HG03139 (cell line): ENCODE data around the gene VAMP3.

ENCODE experiments used
- ATAC-seq: cut with Tn5 transposase; IDR thresholded peaks from one replicate; pipeline ENCODE4 v1.9.1; 2021; ENCODE audit not compliant: unreplicated experiment

VAMP3 gene, protein sequence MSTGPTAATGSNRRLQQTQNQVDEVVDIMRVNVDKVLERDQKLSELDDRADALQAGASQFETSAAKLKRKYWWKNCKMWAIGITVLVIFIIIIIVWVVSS

DNA sequence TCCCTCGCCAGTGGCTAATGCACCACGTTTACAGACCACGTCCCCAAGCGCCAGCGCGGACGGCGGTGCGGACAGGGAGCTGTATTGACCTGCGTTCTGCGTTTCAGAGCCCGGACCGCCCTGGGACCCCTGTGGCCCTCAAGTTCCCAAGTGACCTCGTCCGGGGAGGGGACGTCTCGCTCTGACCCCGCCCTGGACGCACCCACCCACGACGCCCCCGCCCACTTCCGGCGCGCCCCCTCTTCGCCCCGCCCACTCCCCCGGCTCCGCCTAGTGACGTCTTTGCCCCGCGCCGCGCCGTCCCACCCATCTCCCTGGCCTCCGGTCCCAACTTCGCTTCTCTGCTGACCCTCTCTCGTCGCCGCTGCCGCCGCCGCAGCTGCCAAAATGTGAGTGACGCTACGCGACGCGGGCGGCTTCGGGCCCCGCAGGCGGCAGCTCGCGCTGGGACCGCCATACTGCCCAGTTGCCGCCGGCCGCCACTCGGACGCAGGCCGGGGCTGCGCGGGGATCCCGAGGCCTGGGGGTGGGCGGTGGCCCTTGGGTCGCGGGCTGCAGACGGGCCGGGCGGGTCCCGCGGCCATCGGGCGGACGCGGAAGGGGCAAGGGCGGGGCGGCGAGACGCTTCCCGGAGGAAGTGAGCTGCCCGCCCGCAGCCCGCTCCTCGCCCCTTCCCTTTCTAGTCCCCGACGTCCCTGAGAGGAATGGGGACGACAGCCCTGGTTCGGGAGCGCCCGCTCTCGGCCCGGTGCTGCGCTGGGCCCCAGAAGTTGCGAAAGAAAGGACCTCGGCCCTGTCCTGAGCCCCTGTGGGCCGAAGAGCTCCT lies at the start of gene VAMP3:
VAMP3 (plus strand) TSS at position 300 of the 826 bp plus-strand sequence; CDS start at position 388, 88 bp downstream.
- peak; percentile 75 for ATAC-seq

DNA sequence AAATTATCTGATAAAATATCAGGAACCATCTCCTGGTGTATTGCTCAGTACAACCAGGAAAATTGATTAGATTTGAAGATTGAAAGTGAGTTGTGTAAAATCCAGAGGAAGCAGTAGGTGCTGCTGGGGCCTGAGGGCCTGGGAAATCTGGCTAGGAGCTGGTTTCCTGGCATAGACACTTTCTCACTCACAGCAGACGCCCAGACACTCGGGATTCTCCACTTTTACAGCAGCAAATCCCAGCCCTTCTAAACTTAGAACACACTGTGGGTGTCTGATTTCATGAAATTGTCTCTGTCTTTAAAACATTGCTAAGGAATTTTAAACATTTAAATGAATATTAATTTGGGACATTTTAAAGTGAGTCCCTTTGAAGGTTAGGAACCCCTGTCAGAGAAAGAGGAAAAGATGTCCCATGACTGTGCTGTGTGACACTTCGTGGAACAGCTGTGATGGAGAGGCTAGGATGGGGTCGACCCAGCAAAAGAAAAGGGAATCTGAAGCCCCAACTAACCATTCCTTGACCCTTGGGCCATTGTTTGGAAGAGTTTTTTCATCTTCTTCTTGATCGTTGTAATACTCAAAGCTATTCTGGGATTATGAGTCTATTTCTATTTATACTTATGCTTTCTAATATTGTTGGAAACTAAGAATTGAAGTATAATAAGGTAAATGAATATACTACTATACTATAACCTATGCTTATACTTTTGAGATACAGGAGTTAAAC lies 49.0 kb upstream of the VAMP3 start:
- no peak for ATAC-seq

DNA sequence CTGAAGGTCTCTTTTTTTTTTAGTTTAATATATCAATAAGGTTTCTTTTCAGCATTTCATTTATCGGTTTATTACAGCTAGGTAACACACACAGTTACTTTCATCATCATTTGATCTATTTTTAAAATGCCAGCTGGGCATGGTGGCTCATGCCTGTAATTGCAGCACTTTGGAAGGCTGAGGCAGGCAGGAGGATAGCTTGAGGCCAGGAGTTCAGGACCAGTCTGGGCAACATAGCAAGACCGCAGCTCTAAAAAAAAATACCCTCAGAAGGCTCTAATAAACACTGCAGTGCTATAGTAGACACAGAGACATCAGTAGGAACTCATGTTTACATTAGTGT lies 48.5 kb upstream of the VAMP3 start:
- no peak for ATAC-seq

DNA sequence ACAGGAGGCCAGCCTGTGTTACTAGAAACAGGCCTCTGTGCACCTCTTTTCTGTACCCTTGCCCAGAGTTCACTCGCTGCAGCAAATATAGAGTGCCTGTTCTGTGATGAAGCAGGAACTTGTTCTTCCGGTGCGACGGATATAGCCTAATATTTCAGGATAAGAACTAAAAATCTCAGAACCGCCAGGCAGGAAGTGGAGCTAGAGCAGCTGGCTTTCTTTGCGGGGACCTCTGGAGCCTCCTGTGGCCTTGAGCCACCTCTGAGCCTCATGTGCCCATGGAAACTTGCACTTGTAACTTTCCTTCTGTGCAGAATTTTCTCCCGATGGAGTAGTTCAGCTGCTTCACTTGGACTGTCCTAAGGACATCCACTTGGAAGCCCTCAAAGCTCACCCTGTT lies 44.5 kb upstream of the VAMP3 start:
- no peak for ATAC-seq

DNA sequence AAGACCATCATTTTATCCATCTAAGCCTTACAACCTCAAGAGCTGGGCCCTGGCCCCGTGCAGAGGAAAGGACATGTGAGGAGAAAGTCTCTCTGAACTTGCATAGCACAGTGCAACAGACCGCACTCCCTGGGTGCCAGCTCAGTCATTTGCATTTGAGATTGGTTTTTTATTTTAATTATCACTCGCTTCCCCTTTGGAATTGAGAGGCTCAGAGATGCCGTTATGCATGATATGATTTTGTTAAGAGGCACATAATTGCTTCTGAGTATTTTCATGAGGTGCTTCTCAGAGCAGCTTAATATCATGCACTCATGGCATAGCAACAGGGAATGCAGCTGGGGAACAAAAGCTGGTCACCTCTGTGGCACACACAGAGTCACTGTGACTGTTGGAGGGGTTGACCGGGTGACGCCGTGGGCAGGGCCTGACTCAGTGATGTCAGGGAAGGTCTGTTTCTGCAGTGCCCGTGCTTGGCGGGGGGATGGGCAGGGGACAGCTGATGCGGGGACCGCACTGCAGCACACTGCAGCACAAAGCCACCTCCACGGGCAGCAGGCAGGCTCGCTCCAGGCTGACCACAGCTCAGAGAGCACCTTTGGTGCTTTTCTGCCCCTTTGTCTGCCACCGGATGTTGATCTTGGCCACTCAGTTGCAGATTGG lies 43.2 kb upstream of the VAMP3 start:
- ATAC-seq: no peak

DNA sequence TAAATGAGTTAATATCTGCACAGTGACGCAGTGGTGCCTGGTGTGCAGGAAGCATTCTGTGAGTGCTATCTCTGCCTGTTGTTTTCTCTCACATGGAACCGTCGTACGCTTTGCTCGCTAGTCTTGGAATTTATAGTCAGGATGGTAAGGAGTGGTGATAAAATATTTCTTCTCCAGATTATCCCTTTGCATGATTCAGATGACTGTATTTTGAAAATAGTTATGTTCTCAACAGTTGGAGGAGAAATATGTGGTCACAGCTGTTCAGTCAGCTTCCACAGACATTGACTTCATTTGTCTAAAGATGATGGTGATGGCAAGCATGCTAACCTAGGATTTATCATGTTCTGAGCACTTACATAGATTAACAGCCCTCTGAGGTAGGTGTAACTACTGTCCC lies 41.3 kb upstream of the VAMP3 start:
- no peak for ATAC-seq

DNA sequence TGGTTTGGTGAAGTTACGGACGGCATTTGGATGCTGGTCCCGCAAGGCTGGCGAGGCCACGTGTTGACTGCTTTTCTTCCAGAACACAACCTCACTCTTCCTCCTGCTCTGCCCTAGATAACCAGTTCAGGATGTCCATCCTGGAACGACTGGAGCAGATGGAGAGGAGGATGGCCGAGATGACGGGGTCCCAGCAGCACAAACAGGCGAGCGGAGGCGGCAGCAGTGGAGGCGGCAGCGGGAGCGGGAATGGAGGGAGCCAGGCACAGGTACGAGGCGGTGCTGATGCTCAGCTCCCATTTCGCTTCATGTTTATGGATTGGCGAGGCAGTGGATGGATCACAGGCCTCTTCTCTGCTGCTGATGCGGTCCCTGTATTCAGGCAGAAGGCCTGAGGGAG lies 38.8 kb upstream of the VAMP3 start:
- no peak for ATAC-seq

DNA sequence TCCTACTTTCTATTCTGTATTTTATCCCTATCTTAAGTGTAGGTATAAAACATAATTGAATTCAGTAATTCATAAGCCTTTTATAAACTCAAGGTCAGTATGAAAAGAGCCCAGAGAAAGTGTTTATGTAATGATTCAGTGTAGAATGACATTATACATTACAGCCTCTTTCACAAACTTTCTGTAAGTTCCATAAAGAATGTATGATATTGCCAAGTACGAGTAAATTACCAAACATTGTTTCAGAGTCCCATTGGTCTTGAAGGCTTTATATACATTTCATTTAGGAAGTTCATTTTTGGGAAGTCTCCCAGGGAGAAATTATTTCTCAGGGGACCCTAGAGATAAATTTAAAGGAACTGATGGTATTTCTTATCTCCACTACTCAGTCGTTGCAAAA lies 37.8 kb upstream of the VAMP3 start:
- ATAC-seq: no peak

DNA sequence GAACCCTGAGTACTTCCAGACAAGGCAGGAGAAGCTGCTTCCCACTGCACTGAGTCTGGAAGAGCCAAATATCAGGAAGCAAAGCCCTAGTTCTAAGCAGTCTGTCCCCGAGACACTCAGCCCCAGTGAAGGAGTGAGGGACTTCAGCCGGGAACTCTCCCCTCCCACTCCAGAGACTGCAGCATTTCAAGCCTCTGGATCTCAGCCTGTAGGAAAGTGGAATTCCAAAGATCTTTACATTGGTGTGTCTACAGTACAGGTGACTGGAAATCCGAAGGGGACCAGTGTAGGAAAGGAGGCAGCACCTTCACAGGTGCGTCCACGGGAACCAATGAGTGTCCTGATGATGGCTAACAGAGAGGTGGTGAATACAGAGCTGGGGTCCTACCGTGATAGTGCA lies 33.1 kb upstream of the VAMP3 start:
- ATAC-seq: no peak

DNA sequence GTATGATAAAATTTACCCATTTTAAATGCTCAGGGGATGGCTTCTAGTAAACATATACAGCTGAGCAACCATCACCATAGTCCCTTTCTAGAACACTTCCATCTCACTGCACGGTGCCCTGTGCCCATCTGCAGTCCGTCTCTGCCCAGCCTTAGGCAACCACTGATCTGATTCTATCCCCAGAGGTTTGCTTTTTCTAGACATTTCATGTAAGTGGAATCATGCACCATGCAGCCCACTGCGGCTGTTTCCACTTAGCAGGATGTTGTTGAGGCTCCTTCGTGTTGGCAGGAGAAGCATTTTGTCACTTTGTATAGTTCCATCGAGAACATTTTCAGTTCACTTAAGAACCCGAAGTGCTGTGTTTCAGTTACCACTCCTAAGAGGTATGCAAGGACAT lies 27.8 kb upstream of the VAMP3 start:
- ATAC-seq: no peak

DNA sequence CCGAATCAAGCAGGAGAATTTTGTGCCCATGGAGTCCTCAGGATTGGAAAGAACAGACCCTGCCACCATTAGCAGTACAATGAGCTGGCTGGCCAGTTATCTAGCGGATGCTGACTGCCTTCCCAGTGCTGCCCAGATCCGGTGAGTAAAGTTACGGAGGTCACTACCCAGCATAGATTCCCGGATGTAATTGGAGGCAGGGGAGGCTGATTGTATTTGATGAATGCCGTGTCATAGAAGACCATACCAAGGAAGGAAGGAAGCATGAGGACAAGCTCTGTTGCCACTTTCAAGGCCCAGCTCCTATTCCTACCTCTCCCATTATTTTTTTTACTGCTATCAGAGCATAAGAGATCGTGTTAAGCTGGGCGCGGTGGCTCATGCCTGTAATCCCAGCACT lies 26.2 kb upstream of the VAMP3 start:
- no peak for ATAC-seq

DNA sequence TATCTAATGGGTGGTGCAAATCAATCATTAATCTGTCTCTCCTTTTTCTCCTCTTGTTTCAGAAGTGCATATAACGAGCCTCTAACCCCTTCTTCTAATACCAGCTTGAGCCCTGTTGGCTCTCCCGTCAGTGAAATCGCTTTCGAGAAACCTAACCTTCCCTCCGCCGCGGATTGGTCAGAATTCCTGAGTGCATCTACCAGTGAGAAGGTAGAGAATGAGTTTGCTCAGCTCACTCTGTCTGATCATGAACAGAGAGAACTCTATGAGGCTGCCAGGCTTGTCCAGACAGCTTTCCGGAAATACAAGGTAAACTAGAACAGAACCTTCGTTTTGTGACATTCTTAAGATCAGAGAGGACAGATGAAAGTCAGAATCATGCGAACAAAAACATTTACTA lies 25.3 kb upstream of the VAMP3 start:
- no peak for ATAC-seq

DNA sequence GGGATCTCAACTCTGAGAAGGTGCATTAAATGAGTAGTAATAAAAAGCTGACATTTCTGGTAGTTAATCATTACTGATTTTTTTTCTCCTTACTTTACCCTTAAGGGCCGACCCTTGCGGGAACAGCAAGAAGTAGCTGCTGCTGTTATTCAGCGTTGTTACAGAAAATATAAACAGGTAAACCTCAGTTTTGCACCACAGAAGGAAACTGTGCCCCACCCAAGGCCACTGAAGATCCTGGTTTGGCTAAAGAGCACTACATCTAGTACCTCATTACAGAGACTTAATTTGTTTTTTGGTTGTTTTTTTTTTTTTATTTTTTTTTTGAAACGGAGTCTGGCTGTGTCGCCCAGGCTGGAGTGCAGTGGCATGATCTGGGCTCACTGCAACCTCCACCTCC lies 23.5 kb upstream of the VAMP3 start:
- ATAC-seq: no peak

DNA sequence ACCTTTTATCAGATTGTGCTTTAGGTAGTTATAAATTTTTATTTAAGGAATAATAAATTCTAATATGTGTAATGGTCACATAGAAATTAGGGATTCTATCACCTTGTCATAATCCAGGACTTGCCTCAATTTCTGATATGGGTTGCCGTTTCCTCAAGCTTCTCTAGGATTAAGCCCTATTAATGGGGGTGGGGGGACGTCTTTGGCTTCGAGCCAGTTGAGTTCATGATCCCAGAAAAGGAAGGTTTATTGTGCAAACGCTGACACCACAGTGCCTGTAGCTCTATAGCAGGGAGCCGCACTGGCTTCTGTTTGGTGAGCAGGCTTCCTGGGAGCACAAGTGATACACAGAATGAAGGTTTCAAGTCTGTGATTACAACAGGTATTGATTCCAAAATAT lies 22.0 kb upstream of the VAMP3 start:
- no peak for ATAC-seq

DNA sequence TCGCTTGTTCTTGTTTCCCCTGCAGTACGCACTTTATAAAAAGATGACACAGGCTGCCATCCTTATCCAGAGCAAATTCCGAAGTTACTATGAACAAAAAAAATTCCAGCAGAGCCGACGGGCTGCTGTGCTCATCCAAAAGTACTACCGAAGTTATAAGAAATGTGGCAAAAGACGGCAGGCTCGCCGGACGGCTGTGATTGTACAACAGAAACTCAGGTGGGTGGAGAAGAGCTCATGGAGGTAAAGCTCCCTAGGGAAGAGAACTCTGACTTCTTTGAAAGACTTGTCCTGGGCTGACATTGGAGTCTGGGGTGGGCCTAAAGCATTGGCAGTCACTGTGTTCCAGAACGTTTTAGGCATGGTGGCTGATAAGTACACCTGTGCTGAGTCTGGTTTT lies 19.9 kb upstream of the VAMP3 start:
- ATAC-seq: no peak

DNA sequence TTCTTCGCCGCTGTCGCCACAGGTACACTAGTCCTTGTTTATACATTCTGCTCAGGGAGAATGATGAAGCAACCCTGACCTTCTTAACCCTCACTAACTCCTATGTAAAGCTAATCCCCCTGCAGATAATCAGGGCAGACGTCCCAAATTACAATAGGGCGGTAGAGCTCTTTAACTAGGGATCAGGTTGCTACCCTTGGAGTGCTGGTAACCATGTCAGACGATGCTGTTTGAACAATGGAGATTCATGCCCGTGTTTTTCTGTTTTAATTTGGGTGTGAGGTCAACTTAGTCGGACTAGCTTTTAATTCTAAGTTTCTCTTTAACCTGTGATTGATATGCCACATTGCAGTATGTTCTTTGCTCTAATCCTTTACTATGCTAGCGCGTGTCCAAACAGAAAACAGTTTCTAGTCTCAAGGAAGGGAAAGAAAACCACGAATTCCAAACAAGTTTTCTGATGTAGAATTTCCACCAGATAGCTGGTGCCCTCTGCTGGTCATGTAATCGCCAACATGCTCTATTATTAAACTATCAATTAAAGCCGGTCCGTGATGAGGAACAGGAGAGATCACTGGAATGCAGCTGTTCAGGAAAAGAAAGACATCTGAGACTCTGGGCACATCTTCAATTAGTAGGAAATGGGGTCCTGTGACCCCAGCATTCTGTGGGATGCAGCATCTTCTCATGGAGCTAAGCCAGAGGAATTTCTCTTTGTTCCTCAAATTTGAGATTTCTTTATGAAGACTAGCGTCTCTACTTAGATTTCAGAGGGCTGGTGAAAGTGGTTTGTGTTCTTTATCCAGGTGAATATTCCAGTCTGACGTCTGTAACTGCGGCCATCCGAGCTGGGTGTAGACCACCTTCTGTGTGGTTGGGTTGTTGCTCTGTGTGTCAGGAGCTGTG lies 18.3 kb upstream of the VAMP3 start:
- ATAC-seq: no peak

DNA sequence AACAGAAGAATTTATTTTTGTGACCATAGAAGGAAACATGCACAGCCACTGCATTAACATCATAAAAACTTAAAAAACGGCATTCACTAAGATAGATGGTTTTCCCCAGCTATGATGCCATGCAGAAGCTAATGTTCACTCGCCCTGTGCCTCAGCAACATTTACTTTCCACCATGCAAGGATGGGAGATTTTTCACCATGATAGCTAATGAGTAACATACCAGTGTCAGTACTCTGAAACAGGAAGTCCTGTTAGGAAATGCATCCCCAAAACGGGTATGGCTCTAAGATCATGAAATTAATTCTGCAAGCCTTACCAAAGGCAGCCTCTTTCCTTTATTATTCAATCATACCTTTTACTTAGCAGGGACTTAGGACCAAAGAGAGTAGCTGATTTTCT lies 17.5 kb upstream of the VAMP3 start:
- no peak for ATAC-seq

DNA sequence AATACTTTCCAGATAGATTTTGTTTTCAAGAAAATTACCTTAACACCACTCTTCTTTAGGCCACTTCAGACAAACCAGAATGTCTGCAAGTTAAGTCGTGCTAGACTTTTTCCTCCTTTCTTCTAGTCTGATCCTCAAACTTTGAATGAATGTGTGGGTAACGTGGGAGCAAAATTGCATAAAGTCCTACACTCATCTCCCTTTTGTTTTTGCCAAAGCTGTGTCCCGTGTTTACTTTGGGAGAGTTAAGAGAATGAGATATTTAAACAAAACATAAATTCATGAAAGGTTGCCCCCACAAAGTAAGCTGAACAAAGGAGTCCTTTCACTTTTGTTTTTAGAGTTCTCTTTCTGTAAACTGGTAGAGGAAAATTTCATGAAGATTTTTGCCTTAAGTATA lies 16.9 kb upstream of the VAMP3 start:
- ATAC-seq: no peak

DNA sequence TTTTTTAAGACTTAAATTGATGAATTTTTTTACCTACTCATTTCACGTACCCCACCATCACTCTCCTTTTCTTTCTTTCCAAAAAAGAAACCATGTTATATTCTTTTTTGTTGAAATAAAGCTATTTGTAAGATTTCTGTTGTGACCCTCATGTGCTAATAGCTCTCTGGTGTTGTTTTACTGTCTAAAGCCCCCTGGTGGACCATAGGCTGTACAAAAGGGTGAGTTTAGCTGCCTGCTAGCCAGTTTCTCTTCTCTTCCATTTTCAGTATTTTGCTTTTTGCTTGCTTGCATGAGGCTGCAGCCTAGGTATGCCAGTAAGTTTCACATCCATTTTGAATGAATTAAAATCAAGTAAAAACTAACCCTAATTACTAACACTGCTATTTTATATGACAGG lies 15.6 kb upstream of the VAMP3 start:
- ATAC-seq: no peak

DNA sequence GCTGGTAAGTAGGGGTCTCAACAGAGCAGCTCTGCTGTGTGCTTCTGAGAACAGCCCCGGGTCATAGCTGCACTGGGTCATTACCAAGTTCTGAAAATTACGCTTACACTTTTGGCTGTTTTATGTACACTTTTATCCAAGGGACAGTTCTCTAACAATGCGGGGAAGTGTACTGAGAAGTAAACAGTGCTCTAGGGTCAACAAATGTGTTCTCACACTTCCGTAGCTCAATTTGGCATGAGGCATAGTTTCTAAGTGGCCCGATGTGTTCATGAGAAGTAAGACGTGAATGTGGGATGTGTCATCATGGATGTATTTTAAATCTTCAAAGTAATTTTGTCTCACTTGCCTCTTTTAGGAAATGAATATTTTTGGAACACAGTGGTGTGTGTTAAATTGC lies 10.9 kb upstream of the VAMP3 start:
- ATAC-seq: no peak

DNA sequence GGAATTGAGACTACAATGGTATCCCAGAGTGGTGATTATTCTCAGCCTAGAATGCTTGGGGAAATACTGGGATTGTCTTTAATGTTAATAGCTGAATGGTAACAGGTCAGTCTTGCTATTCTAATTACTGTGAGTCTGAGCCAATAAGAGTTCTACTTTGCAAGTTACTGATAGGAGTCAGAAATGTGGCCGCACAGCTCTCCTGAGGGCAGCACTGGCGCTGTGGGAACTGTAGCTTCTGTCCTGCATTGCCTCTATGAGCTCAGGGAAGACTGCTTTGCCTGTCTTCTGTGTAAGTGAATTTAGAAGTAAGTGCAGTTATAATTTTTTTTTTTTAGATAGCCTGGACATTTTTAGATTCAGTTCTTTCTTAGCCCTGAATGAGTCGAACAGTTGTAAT lies 10.0 kb upstream of the VAMP3 start:
- no peak for ATAC-seq
